ENCODE results near the gene NDUFB7. TPM values are rescaled to one million over a fixed set of nuclear protein-coding genes. Genes with fewer than 3 reads are reported as not detected.

Gene NDUFB7
- total and polyA plus RNA-seq, 7 donors = 475 to 853 (median 607) TPM

DNA sequence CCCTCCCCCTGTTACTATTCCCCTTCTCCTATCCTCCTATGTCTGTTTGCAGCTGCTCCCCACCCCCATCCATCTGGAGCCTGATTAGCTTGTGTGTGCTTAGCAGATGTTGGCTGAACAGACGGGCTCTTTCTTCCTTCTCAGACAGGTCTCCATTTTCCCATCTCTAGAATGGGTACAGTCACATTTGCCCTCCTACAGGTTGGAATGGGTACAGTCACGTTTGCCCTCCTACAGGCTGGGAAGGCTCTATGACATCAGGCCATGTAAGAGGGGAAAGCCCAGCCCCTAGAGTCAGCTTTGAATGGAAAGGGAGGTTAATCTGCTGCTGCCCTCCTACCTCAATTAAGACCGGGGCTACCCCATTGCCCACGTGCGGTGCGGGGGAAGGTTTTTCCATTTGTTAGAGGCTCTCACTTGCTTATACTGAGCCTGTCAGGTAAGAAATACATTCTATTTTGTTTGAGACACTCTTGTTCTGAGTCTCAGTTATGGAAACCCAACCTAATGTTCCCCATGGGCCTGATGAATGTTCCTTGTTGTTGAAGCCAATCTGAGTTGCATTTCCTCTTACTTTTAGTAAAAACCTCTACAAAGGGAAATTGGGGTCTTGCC is 8.9 kb upstream of the NDUFB7 start:
- no peaks in the 10 kb centered on the region for H3K9me3 ChIP-seq
- TF ChIP-seq EP300 (IDR thresholded peaks at IDR 0.05) (no peak), POLR2AphosphoS5 (IDR thresholded peaks at IDR 0.05) (no peak), POLR2A (IDR thresholded peaks at IDR 0.05) (no peak)
- TF ChIP-seq, protein P1, sequence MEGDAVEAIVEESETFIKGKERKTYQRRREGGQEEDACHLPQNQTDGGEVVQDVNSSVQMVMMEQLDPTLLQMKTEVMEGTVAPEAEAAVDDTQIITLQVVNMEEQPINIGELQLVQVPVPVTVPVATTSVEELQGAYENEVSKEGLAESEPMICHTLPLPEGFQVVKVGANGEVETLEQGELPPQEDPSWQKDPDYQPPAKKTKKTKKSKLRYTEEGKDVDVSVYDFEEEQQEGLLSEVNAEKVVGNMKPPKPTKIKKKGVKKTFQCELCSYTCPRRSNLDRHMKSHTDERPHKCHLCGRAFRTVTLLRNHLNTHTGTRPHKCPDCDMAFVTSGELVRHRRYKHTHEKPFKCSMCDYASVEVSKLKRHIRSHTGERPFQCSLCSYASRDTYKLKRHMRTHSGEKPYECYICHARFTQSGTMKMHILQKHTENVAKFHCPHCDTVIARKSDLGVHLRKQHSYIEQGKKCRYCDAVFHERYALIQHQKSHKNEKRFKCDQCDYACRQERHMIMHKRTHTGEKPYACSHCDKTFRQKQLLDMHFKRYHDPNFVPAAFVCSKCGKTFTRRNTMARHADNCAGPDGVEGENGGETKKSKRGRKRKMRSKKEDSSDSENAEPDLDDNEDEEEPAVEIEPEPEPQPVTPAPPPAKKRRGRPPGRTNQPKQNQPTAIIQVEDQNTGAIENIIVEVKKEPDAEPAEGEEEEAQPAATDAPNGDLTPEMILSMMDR (IDR thresholded peaks at IDR 0.05) = no peak

DNA sequence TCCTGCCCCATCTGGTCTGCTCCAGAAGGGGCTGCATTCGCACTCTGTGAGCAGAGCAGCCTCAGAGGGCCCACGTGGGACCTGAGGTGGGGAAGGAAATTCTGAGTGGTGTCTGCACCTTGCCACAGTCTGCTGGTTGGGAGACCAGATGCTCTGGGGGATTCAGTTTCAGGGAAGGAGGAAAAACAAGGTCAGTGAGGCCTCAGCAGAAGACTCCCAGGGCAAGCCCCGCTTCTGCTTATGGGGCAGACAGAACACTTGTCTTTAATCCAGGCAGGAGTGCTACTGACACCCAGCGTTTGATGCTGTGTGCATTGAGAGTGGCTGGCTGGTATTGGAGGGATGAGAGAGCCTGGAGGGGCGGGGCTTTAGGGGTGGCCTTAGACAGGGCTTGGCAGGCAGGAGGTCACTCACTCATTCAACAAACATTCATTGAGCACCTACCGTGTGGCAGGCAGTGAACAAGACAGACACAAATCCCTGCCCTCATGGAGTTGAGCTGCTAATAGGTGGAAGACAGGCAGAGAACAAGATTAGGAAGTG is 6.1 kb upstream of the NDUFB7 start:
- WGBS, 2 donors = 48 to 50% methylated on average over 6 of the region's 6 CpGs
- H3K36me3 ChIP-seq = no peaks in the 10 kb centered on the region
- TF ChIP-seq EP300 (IDR thresholded peaks at IDR 0.05) (no peak), POLR2AphosphoS5 (IDR thresholded peaks at IDR 0.05) (no peak), POLR2A (IDR thresholded peaks at IDR 0.05) (no peak)
- TF ChIP-seq, protein P1 (IDR thresholded peaks at IDR 0.05) = no peak
- intact Hi-C loops (cut with DNase I) = no loop called here
- no peak overlapping the region for H3K4me3 ChIP-seq
- no peaks in the 10 kb centered on the region for H3K27me3 ChIP-seq
- H3K27ac ChIP-seq = no peak overlapping the region
- DNase-seq = no peak
- peaks cover 0 to 10% (median 9%) of the 10 kb centered on the region in 4 donors for H3K4me1 ChIP-seq
- H3K9me3 ChIP-seq = no peaks in the 10 kb centered on the region

More for the DNA sequence above, 8.9 kb upstream of the NDUFB7 start:
- Histone ChIP-seq H3K4me3 (no peak overlapping the region), H3K4me1 (no peaks in the 10 kb centered on the region), H3K36me3 (no peaks in the 10 kb centered on the region), H3K27ac (no peak overlapping the region), H3K27me3 (no peaks in the 10 kb centered on the region)
- no peak for DNase-seq
- intact Hi-C loops (cut with DNase I) = no loop called here
- 55 to 63% methylated on average over 6 of the region's 6 CpGs for WGBS, 2 donors

DNA sequence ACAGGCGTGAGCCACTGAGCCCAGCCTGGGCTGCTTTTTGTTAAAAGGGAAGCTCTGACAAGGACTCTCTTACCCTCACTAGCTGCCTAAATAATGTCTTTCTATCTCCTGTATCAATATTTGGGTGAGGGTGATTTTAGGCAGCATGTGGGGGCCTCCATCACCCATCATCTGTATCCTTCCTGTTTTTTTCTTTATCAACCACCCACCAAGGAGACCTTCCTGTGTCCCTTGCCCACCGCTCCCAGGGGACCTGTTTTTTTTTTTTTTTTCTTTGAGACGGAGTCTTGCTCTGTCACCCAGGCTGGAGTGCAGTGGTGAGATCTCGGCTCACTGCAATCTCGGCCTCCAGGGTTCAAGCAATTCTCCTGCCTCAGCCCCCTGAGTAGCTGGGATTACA is 5.4 kb upstream of the NDUFB7 start:
- H3K4me1 ChIP-seq = peaks cover 0 to 12% (median 11%) of the 10 kb centered on the region in 4 donors
- H3K27me3 ChIP-seq = no peaks in the 10 kb centered on the region
- intact Hi-C loops (cut with DNase I) = no loop called here
- H3K4me3 ChIP-seq = no peak overlapping the region
- DNase-seq = no peak
- no peak overlapping the region for H3K27ac ChIP-seq
- WGBS, 2 donors = 71 to 87% methylated on average over 5 of the region's 5 CpGs
- H3K9me3 ChIP-seq = no peaks in the 10 kb centered on the region
- TF ChIP-seq, protein P1 (IDR thresholded peaks at IDR 0.05) = no peak
- TF ChIP-seq POLR2A (IDR thresholded peaks at IDR 0.05) (no peak), POLR2AphosphoS5 (IDR thresholded peaks at IDR 0.05) (no peak), EP300 (IDR thresholded peaks at IDR 0.05) (no peak)
- H3K36me3 ChIP-seq = no peaks in the 10 kb centered on the region

DNA sequence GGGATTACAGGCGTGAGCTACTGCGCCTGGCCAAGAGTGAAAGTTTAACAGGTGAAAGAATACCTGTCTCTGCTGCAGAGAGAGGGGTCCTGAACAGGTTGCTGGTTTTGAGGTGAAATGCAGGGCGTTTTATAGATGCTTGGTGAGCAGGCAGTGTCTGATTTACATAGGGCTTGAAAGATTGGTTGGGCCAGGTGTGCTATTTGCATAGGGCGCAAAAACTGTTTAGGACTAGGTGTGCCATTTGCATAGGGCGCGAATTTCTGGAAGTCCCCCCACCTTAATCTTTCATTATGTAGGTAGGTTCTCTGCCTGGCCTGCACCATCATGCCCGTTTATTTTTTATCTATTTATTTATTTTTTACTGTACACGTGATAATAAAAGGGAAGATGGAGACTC is 4.5 kb upstream of the NDUFB7 start:
- Histone ChIP-seq H3K9me3 (no peaks in the 10 kb centered on the region), H3K4me1 (peaks cover 0 to 16% (median 15%) of the 10 kb centered on the region in 4 donors), H3K36me3 (no peaks in the 10 kb centered on the region), H3K4me3 (no peak overlapping the region), H3K27ac (no peak overlapping the region), H3K27me3 (no peaks in the 10 kb centered on the region)
- TF ChIP-seq POLR2AphosphoS5 (IDR thresholded peaks at IDR 0.05) = no peak
- TF ChIP-seq EP300 (IDR thresholded peaks at IDR 0.05) = no peak
- no peak for TF ChIP-seq POLR2A (IDR thresholded peaks at IDR 0.05)
- TF ChIP-seq, protein P1 (IDR thresholded peaks at IDR 0.05) = no peak
- no peak for DNase-seq
- 78 to 86% methylated on average over 8 of the region's 8 CpGs for WGBS, 2 donors
- intact Hi-C loops (cut with DNase I) = no loop called here
